HepG2 (cell line): ENCODE results near the gene SCFD2. TPM values are rescaled to one million over a fixed set of nuclear protein-coding genes. Genes with fewer than 3 reads are reported as not detected.

Source experiments
- ATAC-seq: fragments of 200-7000 bp; cut with Tn5 transposase; 3 replicates; pipeline ENCODE4 v1.9.1; 2020; ENCODE audit warnings: mild to moderate bottlenecking, moderate library complexity
- BruUV-seq: library from RNA; stranded (reverse); fragments of 400-500 nt; replicated peaks from 2 replicates; lab custom pipeline; 2021; lab: Mats Ljungman, UMichigan
- CTCF ChIA-PET: fragments of 300-600 bp; formaldehyde crosslinking; extraction: SDS; loops from one replicate; lab custom pipeline; 2021; ENCODE audit warnings: low total read pairs, inconsistent platforms, low intra/inter-chr PET ratio; lab: Yijun Ruan, JAX
- POLR2A ChIA-PET: fragments of 350-600 bp; sonication (Branson Sonifier 250); formaldehyde crosslinking; loops from one replicate; lab custom pipeline; 2020; ENCODE audit warnings: antibody characterized with exemption, inconsistent platforms; lab: Yijun Ruan, JAX
- DNase-seq: peaks from one replicate; pipeline ENCODE4 v3.0.0-alpha.2; 2015; ENCODE audit warnings: low spot score
- FAIRE-seq: peaks from 3 replicates; lab custom pipeline; 2011; peaks lifted over from hg19 to GRCh38; lab: Jason Lieb, UNC
- H2AFZ ChIP-seq: one replicate; pipeline ENCODE4 v1.6.1; 2011; ENCODE audit warnings: low read length, inconsistent platforms
- H3K27ac ChIP-seq: fragments of 300-600 bp; 3 replicates; pipeline ENCODE4 v1.8.0; 2011; ENCODE audit warnings: mixed run types, mild to moderate bottlenecking, mixed read lengths, low read length, inconsistent platforms; ENCODE audit not compliant: insufficient read depth; ENCODE audit errors: extremely low read length
- H3K27me3 ChIP-seq, 2 experiments: fragments of 200-600 bp in 1 of 2; 2 replicates in 1 of 2; 3 replicates in 1 of 2; pipeline versions ENCODE4 v1.6.0 to v1.8.0; 2011; ENCODE audit warnings: low read length in 2 of 2, mild to moderate bottlenecking in 2 of 2, moderate library complexity in 2 of 2, inconsistent platforms in 1 of 2; ENCODE audit not compliant: insufficient read depth in 2 of 2, control insufficient read depth in 1 of 2
- H3K36me3 ChIP-seq, 2 experiments: fragments of 200-600 bp in 1 of 2; replicated peaks in 1 of 2; 2 replicates in 1 of 2; 3 replicates in 1 of 2; pipeline versions ENCODE4 v1.5.1 to v1.8.0; 2011; ENCODE audit warnings: low read length in 2 of 2, inconsistent platforms in 1 of 2; ENCODE audit not compliant: insufficient read depth in 2 of 2, control insufficient read depth in 1 of 2
- H3K4me1 ChIP-seq: 2 replicates; pipeline ENCODE4 v1.5.1; 2012; ENCODE audit warnings: low read length, inconsistent platforms; ENCODE audit not compliant: insufficient read depth
- H3K4me2 ChIP-seq: 2 replicates; pipeline ENCODE4 v1.6.0; 2011; ENCODE audit warnings: low read depth, low read length, inconsistent platforms
- H3K4me3 ChIP-seq, 3 experiments: fragments of 200-600 bp in 1 of 3; sonication (generic), shearing (Covaris generic) in 1 of 3; replicated peaks in 1 of 3; 2 replicates each; pipeline ENCODE4 v1.5.1; 2011 to 2016; ENCODE audit warnings: low read length in 3 of 3, inconsistent platforms in 2 of 3, low read depth in 2 of 3, mild to moderate bottlenecking in 2 of 3, control low read depth in 1 of 3, mixed read lengths in 1 of 3; ENCODE audit not compliant: insufficient read depth in 1 of 3
- H3K79me2 ChIP-seq: one replicate; pipeline ENCODE4 v1.6.1; 2011; ENCODE audit warnings: low read length, inconsistent platforms; ENCODE audit not compliant: insufficient read depth
- H3K9ac ChIP-seq: 2 replicates; pipeline ENCODE4 v1.6.0; 2011; ENCODE audit warnings: mild to moderate bottlenecking, low read depth, low read length, inconsistent platforms; ENCODE audit not compliant: insufficient read depth
- H3K9me3 ChIP-seq: 2 replicates; pipeline ENCODE4 v1.5.1; 2012; ENCODE audit warnings: mild to moderate bottlenecking, low read length
- H4K20me1 ChIP-seq: 2 replicates; pipeline ENCODE4 v1.6.0; 2011; ENCODE audit warnings: inconsistent platforms, mild to moderate bottlenecking, low read length, moderate library complexity; ENCODE audit not compliant: insufficient read depth
- FOXP1 ChIP-seq, 2 experiments: fragments of 450-650 bp in 1 of 2; IDR thresholded peaks; 2 replicates each; pipeline ENCODE4 v1.6.1; 2017 to 2018; ENCODE audit warnings: antibody characterized with exemption in 1 of 2
- PHF21A ChIP-seq: sonication (generic); formaldehyde crosslinking; IDR thresholded peaks from 2 replicates; pipeline ENCODE4 v1.5.0; 2020; ENCODE audit warnings: mild to moderate bottlenecking, missing genetic modification reagents
- RBFOX2 ChIP-seq: fragments of 200-400 bp; formaldehyde crosslinking; IDR thresholded peaks from 2 replicates; pipeline ENCODE4 v1.6.1; 2017; ENCODE audit warnings: low read depth, mild to moderate bottlenecking, low read length
- SAFB2 ChIP-seq: sonication (generic); formaldehyde crosslinking; IDR thresholded peaks from 2 replicates; pipeline ENCODE4 v1.5.1; 2020; ENCODE audit warnings: missing genetic modification reagents, low read depth, mild to moderate bottlenecking, borderline replicate concordance
- THAP11 ChIP-seq: IDR thresholded peaks from 2 replicates; pipeline ENCODE4 v1.6.1; 2016; ENCODE audit warnings: missing biosample characterization, missing genetic modification reagents
- XBP1 ChIP-seq: sonication (generic); formaldehyde crosslinking; IDR thresholded peaks from 2 replicates; pipeline ENCODE4 v1.5.0; 2020; ENCODE audit warnings: missing genetic modification reagents
- ZEB1 ChIP-seq: IDR thresholded peaks from 2 replicates; pipeline ENCODE4 v1.6.1; 2012; ENCODE audit warnings: mild to moderate bottlenecking, low read depth, inconsistent platforms; ENCODE audit not compliant: insufficient replicate concordance
- ZNF333 ChIP-seq: sonication (generic); formaldehyde crosslinking; IDR thresholded peaks from 2 replicates; pipeline ENCODE4 v1.4.0; 2020; ENCODE audit warnings: mild to moderate bottlenecking, missing genetic modification reagents, borderline replicate concordance
- ZNF563 ChIP-seq: sonication (generic); formaldehyde crosslinking; IDR thresholded peaks from 2 replicates; pipeline ENCODE4 v1.8.0; 2022; ENCODE audit warnings: mild to moderate bottlenecking, moderate library complexity, missing genetic modification reagents
- ZNF574 ChIP-seq: sonication (generic); formaldehyde crosslinking; IDR thresholded peaks from 2 replicates; pipeline ENCODE4 v1.4.0; 2020; ENCODE audit warnings: missing genetic modification reagents
- ZNF609 ChIP-seq: sonication (generic); formaldehyde crosslinking; IDR thresholded peaks from 2 replicates; pipeline ENCODE4 v1.4.0; 2020; ENCODE audit warnings: mild to moderate bottlenecking, missing genetic modification reagents, borderline replicate concordance
- ZNF629 ChIP-seq: sonication (generic); formaldehyde crosslinking; conservative IDR thresholded peaks from 2 replicates; pipeline ENCODE4 v1.5.0; 2020; ENCODE audit warnings: missing genetic modification reagents
- ZNF740 ChIP-seq: sonication (generic); formaldehyde crosslinking; IDR thresholded peaks from 2 replicates; pipeline ENCODE4 v1.4.0; 2020; ENCODE audit warnings: missing genetic modification reagents
- WGBS: methylation state at CpG from one replicate; pipeline ENCODE4 v1.1.6; 2017; ENCODE audit warnings: low lambda C conversion rate; 5-methylcytosine and 5-hydroxymethylcytosine counted together
- in situ Hi-C: cut with HindIII; loops from 2 replicates; pipeline ENCODE4 v1.10.0; 2017; ENCODE audit warnings: low pct_unique_long_range_greater_than_20kb; ENCODE audit not compliant: extremely low pct_ligation_motif_present
- intact Hi-C: fragments of 100-400 bp; cut with micrococcal nuclease; formaldehyde crosslinking; loops from one replicate; pipeline ENCODE4 v1.10.0; 2022; ENCODE audit not compliant: unreplicated experiment
- polyA plus RNA-seq, 8 experiments: library from polyadenylated mRNA; depleted of rRNA in 3 of 8; stranded (reverse) in 7 of 8; unstranded in 1 of 8; fragments of >200 nt; fragmentation: Illumina TruSeq in 4 of 8; extraction: Trizol in 4 of 8; gene quantifications; 2 replicates each; pipeline versions ENCODE4 v1.2.1 to v1.2.3, GENCODE V29; 2011 to 2016; ENCODE audit warnings: low read depth in 4 of 8, missing spikeins in 1 of 8, mixed read lengths in 1 of 8; ENCODE audit not compliant: insufficient read depth in 1 of 8
- total RNA-seq, 5 experiments: library from RNA; depleted of rRNA; stranded (reverse); fragments of >200 nt; fragmentation: Illumina TruSeq; extraction: Trizol; gene quantifications; 2 replicates each; pipeline ENCODE4 v1.2.3, GENCODE V29; 2016; ENCODE audit warnings: low read depth in 1 of 5

SCFD2 gene
- total and polyA plus RNA-seq, 2 of the 13 experiments (the other 11 are each of a cell fraction or from before 2014, with no cell fraction given), result 4.6 to 15.6 TPM

GRCh38 chr4:52843958-52844357 lies 521.9 kb downstream of the SCFD2 start (continued):
- TF ChIP-seq ZNF609 (CRISPR knock-in tag), result no peak
- no peak for TF ChIP-seq SAFB2 (CRISPR knock-in tag)
- no peak for TF ChIP-seq ZNF740 (CRISPR knock-in tag)
- no peak for TF ChIP-seq XBP1 (CRISPR knock-in tag)
- no peak for TF ChIP-seq ZNF333 (CRISPR knock-in tag)
- no peak for TF ChIP-seq PHF21A (CRISPR knock-in tag)

GRCh38 chr4:52843351-52843750 lies 522.5 kb downstream of the SCFD2 start:
- peaks cover 22% of the 10 kb centered on the region for H3K4me1 ChIP-seq
- TF ChIP-seq ZNF563 (no peak), THAP11 (CRISPR knock-in tag) (no peak), ZNF629 (CRISPR knock-in tag) (no peak), ZNF574 (CRISPR knock-in tag) (no peak), ZEB1 (no peak), RBFOX2 (no peak), FOXP1 (IDR thresholded peaks at IDR 0.05) (no peak), FOXP1 (CRISPR knock-in tag; IDR thresholded peaks at IDR 0.05) (no peak)
- ATAC-seq, result no peak
- no peak overlapping the region for H3K27ac ChIP-seq
- 94% methylated on average over 2 of the region's 2 CpGs for WGBS
- H3K27me3 ChIP-seq, result no peaks in the 10 kb centered on the region; a peak in 2 of 5 replicates
- intact Hi-C loops, result no loop called here
- in situ Hi-C loops, result no loop called here
- H3K4me3 ChIP-seq, result no peak overlapping the region
- H4K20me1 ChIP-seq, result no peaks in the 10 kb centered on the region
- BruUV-seq, result no TSS peak
- DNase-seq, result no peak
- ChIA-PET CTCF (no interaction called here), POLR2A (no interaction called here)
- no peaks in the 10 kb centered on the region for H3K79me2 ChIP-seq
- FAIRE-seq, result no peak
- H3K9ac ChIP-seq, result no peak overlapping the region
- H3K4me2 ChIP-seq, result no peak overlapping the region
- no peaks in the 10 kb centered on the region for H3K36me3 ChIP-seq
- no peak overlapping the region for H2AFZ ChIP-seq
- H3K9me3 ChIP-seq, result no peaks in the 10 kb centered on the region
